ENCODE results near the gene EIF4H. TPM values are rescaled to one million over a fixed set of nuclear protein-coding genes. Genes with fewer than 3 reads are reported as not detected.

EIF4H gene
- total and polyA plus RNA-seq, 2 experiments from 2014 or later, result 183 to 309 TPM

GRCh38 chr7:74182453-74183090, 8.4 kb downstream of the EIF4H start (continued):
- no peak for TF ChIP-seq ZNF462 (CRISPR knock-in tag; IDR thresholded peaks at IDR 0.05)
- TF ChIP-seq ZNF331 (CRISPR knock-in tag; IDR thresholded peaks at IDR 0.05; ENCODE audit: low read depth), result no peak
- TF ChIP-seq STAT1 (IDR thresholded peaks at IDR 0.05; ENCODE audit: unreplicated experiment), result no peak

GRCh38 chr7:74183142-74183541, 9.0 kb downstream of the EIF4H start:
- TF ChIP-seq ETS1 (IDR thresholded peaks at IDR 0.05) (no peak), NANOG (IDR thresholded peaks at IDR 0.05; ENCODE audit: borderline replicate concordance) (no peak)
- peaks cover 90% of the 10 kb centered on the region for H4K20me1 ChIP-seq (replicated peaks; ENCODE audit: insufficient read depth)
- Mint-ChIP-seq H3K9me3 (no peaks in the 10 kb centered on the region; the same call in 2 of the 3 replicates), H3K27ac (no peak overlapping the region; the same call in 1 of the 2 replicates), H3K4me1 (peaks cover 45% of the 10 kb centered on the region), H3K27me3 (ENCODE audit: insufficient read depth, low read depth, poor library complexity) (no peaks in the 10 kb centered on the region), H3K36me3 (ENCODE audit: low read depth) (peaks cover 40% of the 10 kb centered on the region), H3K4me3 (no peak overlapping the region)
- H3K36me3 ChIP-seq (ENCODE audit: insufficient read depth), result peaks cover 9% of the 10 kb centered on the region; the same call in 1 of the 2 replicates
- ATAC-seq (peak; percentile 10; the same call in 1 of the 3 replicates), DNase-seq (ENCODE audit: low spot score) (no peak)
- peaks cover 33% of the 10 kb centered on the region for H3F3A ChIP-seq (replicated peaks; ENCODE audit: low read depth)
- peak overlapping the region; percentile 51 for H3K27ac ChIP-seq (ENCODE audit: low read depth)
- no peak overlapping the region for H3K4me2 ChIP-seq
- H3K4me3 ChIP-seq, result no peak overlapping the region
- H2AFZ ChIP-seq, result no peak overlapping the region
- peaks cover 100% of the 10 kb centered on the region for H3K79me2 ChIP-seq (replicated peaks; ENCODE audit: insufficient read depth)
- no peaks in the 10 kb centered on the region for H3K27me3 ChIP-seq (ENCODE audit: insufficient read depth)
- H3K9me2 ChIP-seq (ENCODE audit: insufficient read depth), result no peaks in the 10 kb centered on the region
- H3K4me1 ChIP-seq (ENCODE audit: insufficient read depth), result peaks cover 38% of the 10 kb centered on the region

Data from GM23338 (cell line).